Measurements from ENCODE around the gene ARG1. TPM values are rescaled to one million over a fixed set of nuclear protein-coding genes. Genes with fewer than 3 reads are reported as not detected.

Gene ARG1
- total and polyA plus RNA-seq, 2 of the 8 experiments (the other 6 are each of a cell fraction or from before 2014, with no cell fraction given) = not detected

GRCh38 chr6:131551902-131552301 is 21.1 kb upstream of the ARG1 start:
- Histone ChIP-seq H3K4me2 (ENCODE audit: insufficient read depth in 1 of 2, low read depth in 2 of 2, low read length in 2 of 2) (no peak overlapping the region), H2BK20ac (ENCODE audit: low read length) (no peak overlapping the region), H3K4me3 (ENCODE audit: extremely low read depth in 1 of 4, insufficient read depth in 2 of 4, low read depth in 3 of 4, low read length in 4 of 4) (no peak overlapping the region), H3K4ac (replicated peaks; ENCODE audit: insufficient read length, low read depth, low read length) (no peak overlapping the region), H3K56ac (replicated peaks; ENCODE audit: insufficient read length, low read depth, low read length) (no peak overlapping the region), H4K20me1 (replicated peaks in 1 of 2; ENCODE audit: control insufficient read depth in 1 of 2, insufficient read depth in 2 of 2, low read length in 2 of 2) (no peaks in the 10 kb centered on the region), H3K18ac (ENCODE audit: extremely low read depth, low read length) (no peak overlapping the region), H4K8ac (ENCODE audit: extremely low read depth, insufficient read depth, low read length) (no peak overlapping the region), H2BK5ac (ENCODE audit: low read depth, low read length) (no peak overlapping the region), H3K9ac (replicated peaks in 1 of 4; ENCODE audit: extremely low read depth in 1 of 4, low read depth in 3 of 4, low read length in 3 of 4) (no peak overlapping the region), H3K27me3 (replicated peaks in 1 of 4; ENCODE audit: control insufficient read depth in 3 of 4, extremely low read depth in 1 of 4, insufficient read depth in 3 of 4, low read length in 3 of 4) (no peaks in the 10 kb centered on the region), H3K4me1 (replicated peaks in 1 of 4; ENCODE audit: control insufficient read depth in 3 of 4, insufficient read depth in 4 of 4, low read length in 3 of 4) (no peaks in the 10 kb centered on the region), H2BK15ac (ENCODE audit: low read length) (no peak overlapping the region), H4K5ac (ENCODE audit: insufficient read length, low read depth, low read length) (no peak overlapping the region), H3K27ac (ENCODE audit: low read depth, low read length) (no peak overlapping the region), H4K91ac (replicated peaks; ENCODE audit: insufficient read length, low read length) (no peak overlapping the region), H3K36me3 (ENCODE audit: control insufficient read depth in 2 of 4, insufficient read depth in 4 of 4, low read length in 3 of 4) (no peaks in the 10 kb centered on the region), H3K79me1 (ENCODE audit: low read depth, low read length) (no peaks in the 10 kb centered on the region), H3K79me2 (ENCODE audit: control insufficient read depth in 1 of 2, insufficient read depth in 2 of 2, low read length in 2 of 2) (no peaks in the 10 kb centered on the region), H2BK120ac (replicated peaks; ENCODE audit: low read depth, low read length) (no peak overlapping the region), H3K23ac (ENCODE audit: insufficient read length) (no peak overlapping the region), H3K23me2 (ENCODE audit: low read depth, low read length) (no peaks in the 10 kb centered on the region), H3K14ac (ENCODE audit: insufficient read length) (no peak overlapping the region), H2AK5ac (ENCODE audit: low read depth, low read length) (no peak overlapping the region), H2AFZ (ENCODE audit: low read length) (no peak overlapping the region), H2BK12ac (ENCODE audit: low read depth, low read length) (no peak overlapping the region), H3K9me3 (ENCODE audit: insufficient read depth in 2 of 2, low read depth in 1 of 2, low read length in 1 of 2) (no peaks in the 10 kb centered on the region)
- DNase-seq (ENCODE audit: low read depth in 1 of 2, low spot score in 2 of 2) = no peak
- FAIRE-seq = no peak
- TF ChIP-seq BACH1 (IDR thresholded peaks at IDR 0.05; ENCODE audit: low read length) (no peak), SUZ12 (IDR thresholded peaks at IDR 0.05; ENCODE audit: low read length) (no peak), TCF12 (IDR thresholded peaks at IDR 0.05; ENCODE audit: low read depth, low read length) (no peak), TAF1 (IDR thresholded peaks at IDR 0.05; ENCODE audit: low read depth, low read length) (no peak), SP2 (IDR thresholded peaks at IDR 0.05; ENCODE audit: low read length) (no peak), E2F6 (IDR thresholded peaks at IDR 0.05) (no peak), ATF3 (IDR thresholded peaks at IDR 0.05; ENCODE audit: insufficient read depth, low read depth, low read length) (no peak), NRF1 (IDR thresholded peaks at IDR 0.05; ENCODE audit: low read depth, low read length) (no peak), SRF (IDR thresholded peaks at IDR 0.05; ENCODE audit: low read depth, low read length) (no peak), NANOG (IDR thresholded peaks at IDR 0.05; ENCODE audit: insufficient read depth, low read depth, low read length, poor library complexity, severe bottlenecking) (no peak), BRCA1 (IDR thresholded peaks at IDR 0.05; ENCODE audit: low read depth, low read length) (no peak), CBX5 (IDR thresholded peaks at IDR 0.05; ENCODE audit: low read depth, low read length) (no peak)
- ChIA-PET POLR2A (ENCODE audit: partially characterized antibody) (no interaction called here), CTCF (ENCODE audit: partially characterized antibody) (interaction anchor here (1.2 to 1.3 kb wide), 3 partner anchors 368 to 667 kb away, joined by 3 to 4 read pairs (median 3); no protein-coding TSS in a partner anchor)
- 90% methylated on average over 4 of the region's 4 CpGs; no CpG with 5 or more reads in 1 of the 2 experiments for WGBS, 2 experiments (ENCODE audit: extremely low coverage in 1 of 2, insufficient coverage in 1 of 2, insufficient read length in 1 of 2, insufficient replicate concordance in 2 of 2, low coverage in 1 of 2, low lambda C conversion rate in 2 of 2, missing lambda C conversion rate in 1 of 2)

All from H1 (cell line).